Occipital lobe (tissue), 2 donors: ENCODE results near the gene PYDC1. TPM values are rescaled to one million over a fixed set of nuclear protein-coding genes. Genes with fewer than 3 reads are reported as not detected.
"Not testable (repeated sequence)": the region's sequence is repeated elsewhere in the genome, so short reads cannot be mapped to it uniquely, and the experiment has no call there.

ENCODE experiments used
- DNase-seq: peaks from one replicate; lab custom pipeline; 2025; lab: John Stamatoyannopoulos, UW
- total RNA-seq: library from RNA; depleted of rRNA; stranded (reverse); fragments of >200 nt; gene quantifications from one replicate; pipeline ENCODE4 v1.2.3, GENCODE V29; 2014

PYDC1 gene
- total RNA-seq, 1 donor from 2014 or later: 0.78 TPM

DNA sequence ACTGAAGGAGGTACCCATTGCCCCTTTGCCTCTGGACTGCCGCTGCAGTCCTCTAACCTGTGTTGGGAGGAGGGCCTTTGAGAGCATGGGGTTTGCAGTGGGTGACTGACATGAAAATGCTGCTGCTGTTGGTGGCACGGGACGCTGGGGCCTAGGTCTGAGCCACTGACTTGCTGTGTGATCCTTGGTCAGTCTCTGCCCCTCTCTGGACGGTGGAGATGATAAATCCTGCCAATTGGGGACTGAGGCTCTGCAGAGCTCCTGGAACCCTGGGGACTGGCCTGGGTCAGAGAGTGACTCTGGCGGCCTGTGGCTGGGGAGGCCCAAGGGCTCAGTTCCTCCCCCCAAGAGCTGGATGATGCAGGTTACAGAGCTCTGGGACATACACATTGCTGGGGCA is 6.1 kb upstream of the PYDC1 start:
- no peak for DNase-seq

- DNase-seq: no peak
Observed at GRCh38 chr16:31221357-31222160, 4.6 kb upstream of the PYDC1 start.

- no peak for DNase-seq
Observed at GRCh38 chr16:31219154-31219741, 2.3 kb upstream of the PYDC1 start.

- no peak for DNase-seq
Observed at GRCh38 chr16:31217136-31217530, 198 bp upstream of the PYDC1 start.

DNA sequence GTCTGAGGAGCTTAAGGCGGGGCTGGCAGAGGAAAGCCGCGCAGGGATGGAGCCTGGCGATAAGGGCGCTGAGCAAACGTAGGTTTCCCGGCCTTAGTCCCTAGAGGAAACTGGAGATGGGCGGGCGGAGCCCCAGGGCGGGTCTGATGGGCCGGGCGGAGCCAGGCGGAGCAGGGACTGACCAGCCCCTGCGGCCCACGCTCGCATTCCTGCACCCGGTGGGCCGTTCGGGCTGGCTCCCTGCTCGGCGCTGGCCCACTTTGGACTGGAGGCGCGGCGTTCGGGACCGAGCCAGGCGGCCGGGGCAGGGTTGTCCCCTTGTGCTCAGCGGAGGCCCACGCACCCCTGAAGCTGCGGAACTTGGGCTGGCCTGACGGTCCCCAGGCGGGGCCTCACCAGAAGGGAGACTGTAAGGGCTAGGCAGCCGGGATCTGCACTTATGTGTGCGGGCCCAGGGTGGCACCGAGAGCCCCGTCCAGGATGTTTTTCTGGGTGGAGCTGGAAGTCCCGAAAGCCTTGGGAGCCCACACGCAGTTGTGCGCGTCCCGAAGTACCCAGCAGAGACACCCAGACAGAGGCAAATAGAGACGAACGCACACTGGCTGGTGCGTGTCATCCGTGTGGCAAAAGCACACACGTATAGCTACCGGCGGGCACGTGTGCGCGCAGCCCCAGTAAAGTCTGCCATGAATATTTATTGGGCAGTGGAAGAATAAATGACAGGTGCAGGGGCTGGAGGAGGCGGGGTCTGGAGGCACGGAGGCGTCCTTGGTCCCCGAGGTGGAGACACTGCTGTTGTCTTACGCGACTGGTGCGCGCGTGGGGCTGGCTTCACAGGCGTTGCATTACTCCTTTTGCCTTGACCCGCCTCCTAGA is 1.4 kb downstream of the PYDC1 start:
- no peak for DNase-seq

DNA sequence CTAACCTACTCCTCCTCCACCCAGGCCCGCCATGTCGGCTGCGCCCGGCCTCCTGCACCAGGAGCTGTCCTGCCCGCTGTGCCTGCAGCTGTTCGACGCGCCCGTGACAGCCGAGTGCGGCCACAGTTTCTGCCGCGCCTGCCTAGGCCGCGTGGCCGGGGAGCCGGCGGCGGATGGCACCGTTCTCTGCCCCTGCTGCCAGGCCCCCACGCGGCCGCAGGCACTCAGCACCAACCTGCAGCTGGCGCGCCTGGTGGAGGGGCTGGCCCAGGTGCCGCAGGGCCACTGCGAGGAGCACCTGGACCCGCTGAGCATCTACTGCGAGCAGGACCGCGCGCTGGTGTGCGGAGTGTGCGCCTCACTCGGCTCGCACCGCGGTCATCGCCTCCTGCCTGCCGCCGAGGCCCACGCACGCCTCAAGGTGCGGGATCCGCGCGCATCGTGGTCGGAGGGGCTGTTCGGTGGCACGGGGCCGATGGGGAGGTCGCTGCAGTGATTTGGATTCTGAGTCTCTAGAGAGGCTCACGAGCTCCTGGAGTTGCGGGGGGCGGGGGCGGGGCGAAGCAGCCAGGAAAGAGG is 2.1 kb downstream of the PYDC1 start:
- no peak for DNase-seq

DNA sequence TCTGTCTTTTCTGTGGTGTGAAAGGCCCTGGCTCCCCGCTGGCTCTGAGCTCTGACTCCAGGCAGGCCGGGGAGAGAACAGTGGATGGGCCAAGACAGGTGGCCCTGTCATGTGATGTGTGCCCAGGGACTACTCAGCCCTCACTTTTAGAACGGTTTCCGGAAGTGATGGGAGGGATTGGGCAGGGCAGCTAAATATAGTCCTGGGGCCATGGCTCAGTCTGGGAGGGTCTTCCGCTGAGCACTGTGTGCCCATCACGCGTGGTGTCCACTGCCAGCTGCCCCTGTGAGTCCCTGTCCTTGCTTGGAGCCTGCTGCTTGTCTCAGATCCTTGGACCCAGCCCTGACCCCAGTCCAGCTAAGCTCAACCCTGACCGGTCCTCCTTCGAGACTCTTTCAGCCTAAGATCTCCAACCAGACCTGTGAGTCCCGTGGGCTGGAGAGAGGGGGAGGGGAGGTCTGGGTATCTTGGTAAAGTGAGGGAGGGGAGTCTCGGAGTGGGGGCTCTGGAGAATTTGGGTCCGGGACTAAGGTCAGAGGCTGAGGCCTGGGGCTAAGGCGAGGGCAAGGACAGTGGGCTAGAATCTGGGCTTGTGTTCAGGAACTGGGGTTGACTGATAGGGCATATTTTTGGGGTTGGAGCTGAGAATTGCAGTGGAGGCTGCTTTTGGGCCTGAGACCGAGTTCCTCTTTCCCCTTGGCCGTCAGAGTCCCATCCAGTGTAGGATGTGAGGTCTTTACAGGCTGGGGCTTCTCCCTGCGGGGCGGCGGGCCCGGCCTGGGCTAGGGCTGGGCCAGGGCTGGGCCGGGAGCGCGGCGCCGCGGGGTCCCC is 2.8 kb downstream of the PYDC1 start, which contains the start of gene TRIM72:
Gene TRIM72, plus strand, starts transcription at position 243 of the 831 bp plus-strand sequence. CDS start 620 bp downstream, outside the sequence.
- no peak for DNase-seq

GRCh38 chr16:31213342-31213741 is 3.6 kb downstream of the PYDC1 start:
- DNase-seq: no peak

DNA sequence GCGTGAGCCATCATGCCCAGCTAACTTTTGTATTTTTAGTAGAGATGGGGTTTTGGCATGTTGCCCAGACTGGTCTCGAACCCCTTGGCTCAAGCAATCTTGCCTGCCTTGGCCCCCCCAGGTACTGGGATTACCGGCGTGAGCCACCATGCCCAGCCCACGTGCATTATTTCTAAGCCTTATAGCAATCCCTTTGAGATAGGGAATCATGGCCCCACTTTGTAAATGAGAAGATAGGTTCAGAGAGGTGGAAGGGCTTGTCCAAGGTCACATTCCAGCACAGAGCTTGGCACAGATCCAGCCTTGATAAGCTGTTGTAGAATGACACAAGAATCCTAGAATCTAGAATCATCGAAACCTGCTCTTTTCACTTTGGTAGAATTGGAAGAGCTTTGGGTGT is 10.2 kb downstream of the PYDC1 start:
- no peak for DNase-seq

DNA sequence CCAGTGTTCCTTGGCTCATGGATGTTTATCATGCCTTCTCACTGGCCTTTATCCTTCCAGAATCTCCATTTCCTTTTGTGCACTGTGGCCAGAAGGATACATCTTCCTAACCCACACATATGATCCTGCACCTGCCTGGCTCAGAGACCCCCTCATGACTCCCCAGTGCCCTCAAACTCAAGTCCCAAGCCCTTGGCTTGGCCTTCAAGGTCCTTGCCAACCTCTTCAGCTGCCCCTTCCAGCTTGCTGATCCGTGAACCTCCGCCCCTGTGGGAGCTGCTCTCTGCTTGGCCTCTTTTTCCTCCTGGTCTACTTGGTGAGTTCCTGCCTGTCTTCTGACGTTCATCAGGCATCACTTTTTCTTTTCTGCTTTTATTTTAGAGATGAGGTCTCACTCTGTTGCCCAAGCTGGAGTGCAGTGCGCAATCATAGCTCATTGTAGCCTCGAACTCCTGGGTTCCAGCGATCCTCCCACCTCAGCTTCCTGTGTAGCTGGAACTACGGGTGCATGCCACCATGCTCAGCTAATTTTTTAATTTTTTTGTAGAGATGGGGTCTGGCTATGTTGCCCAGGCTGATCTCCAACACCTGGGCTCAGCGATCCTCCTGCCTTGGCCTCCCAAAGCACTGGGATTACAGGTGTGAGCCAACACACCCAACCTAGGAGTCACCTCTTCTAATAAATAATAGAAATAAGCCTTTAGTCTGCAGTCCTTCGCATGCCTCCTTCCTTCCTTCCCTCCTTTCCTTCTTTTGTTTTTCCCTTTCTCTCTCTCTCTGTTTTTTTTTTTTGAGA is 11.9 kb downstream of the PYDC1 start:
- no peak for DNase-seq

GRCh38 chr16:31202414-31203375 is 14.2 kb downstream of the PYDC1 start, which contains the start of gene PYCARD:
Gene PYCARD, minus strand, starts transcription at chr16:31202760. Its CDS starts 70 bp downstream, at chr16:31202690.
- DNase-seq: no peak

- no peak for DNase-seq
Observed at GRCh38 chr16:31201582-31202413, 15.1 kb downstream of the PYDC1 start.

DNA sequence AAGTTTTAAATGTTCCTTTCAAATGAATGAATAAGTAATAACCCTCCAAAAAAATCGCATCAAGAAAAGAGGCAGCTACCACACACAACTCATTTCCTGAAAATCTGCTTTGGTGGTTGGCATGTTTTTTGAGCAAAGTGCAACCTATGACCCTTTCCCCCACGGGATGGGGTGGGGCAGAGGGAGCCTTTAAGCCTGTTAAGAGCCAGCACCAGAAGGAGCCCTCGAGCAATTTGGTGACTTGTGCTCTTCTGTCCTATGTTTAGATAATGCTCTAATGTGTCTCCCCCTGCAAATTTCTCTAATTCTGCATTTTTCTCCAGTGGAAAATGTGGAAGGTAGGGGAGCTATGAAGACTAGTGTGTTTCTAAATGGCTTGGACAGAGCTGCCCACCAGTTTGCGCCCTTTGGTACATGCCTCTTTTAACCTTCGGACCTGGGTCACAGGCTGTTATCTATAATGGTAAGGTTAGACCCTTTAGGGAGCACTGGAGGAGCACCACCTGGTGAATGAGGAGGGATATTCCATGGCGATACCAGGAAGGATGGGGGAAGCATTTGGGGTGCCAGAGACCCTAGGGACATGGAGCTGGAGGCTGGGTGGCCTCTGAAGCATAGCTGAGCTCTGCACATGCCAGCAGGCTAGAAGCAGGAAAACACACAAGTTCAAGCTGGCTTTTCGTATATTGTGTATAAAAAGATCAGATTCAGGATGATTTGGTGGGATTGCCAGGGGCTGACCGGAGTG is 15.9 kb downstream of the PYDC1 start:
- no peak for DNase-seq

DNA sequence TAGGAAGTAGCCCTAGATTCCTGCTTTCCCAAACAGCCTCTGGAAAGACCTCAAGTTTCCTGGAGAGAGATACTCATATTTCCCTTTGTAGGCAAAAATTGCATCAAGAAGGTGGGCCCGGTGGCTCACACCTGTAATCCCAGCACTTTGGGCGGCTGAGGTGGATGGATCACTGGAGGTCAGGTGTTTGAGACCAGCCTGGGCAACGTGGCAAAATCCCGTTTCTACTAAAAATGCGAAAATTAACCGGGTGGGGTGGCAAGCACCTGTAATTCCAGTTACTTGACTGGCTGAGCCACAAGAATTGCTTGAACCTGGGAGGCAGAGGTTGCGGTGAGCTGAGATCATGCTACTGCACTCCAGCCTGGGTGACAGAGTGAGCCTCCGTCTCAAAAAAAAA is 16.8 kb downstream of the PYDC1 start:
- not testable (repeated sequence) for DNase-seq

DNA sequence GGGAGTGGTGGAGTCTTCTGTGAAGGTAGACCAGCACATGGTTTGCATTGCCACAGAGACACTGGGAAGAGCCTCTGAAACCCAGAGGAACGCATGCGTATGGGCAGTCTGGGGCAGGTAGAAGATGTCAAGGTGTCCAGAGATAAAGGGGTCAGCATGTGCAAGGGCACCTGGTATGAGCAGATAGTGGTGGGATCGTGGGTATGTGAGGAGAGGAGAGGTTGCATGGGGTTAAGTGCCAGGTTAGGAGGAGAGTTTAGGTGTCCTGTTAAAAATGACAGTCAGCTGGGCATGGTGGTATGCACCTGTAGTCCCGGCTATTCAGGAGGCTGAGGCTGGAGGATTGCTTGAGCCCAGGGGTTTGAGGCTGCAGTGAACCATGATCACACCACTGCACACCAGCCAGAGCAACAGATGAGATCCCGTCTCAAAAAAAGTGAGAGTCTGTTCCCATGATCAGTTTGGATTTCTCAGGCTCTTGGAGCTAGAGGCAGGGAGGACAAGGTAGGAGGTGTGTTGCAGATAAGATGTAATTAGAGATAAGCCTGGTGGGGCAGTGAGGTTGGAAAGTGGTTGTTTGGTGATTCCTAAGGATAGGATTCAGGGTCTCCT is 17.4 kb downstream of the PYDC1 start:
- no peak for DNase-seq

DNA sequence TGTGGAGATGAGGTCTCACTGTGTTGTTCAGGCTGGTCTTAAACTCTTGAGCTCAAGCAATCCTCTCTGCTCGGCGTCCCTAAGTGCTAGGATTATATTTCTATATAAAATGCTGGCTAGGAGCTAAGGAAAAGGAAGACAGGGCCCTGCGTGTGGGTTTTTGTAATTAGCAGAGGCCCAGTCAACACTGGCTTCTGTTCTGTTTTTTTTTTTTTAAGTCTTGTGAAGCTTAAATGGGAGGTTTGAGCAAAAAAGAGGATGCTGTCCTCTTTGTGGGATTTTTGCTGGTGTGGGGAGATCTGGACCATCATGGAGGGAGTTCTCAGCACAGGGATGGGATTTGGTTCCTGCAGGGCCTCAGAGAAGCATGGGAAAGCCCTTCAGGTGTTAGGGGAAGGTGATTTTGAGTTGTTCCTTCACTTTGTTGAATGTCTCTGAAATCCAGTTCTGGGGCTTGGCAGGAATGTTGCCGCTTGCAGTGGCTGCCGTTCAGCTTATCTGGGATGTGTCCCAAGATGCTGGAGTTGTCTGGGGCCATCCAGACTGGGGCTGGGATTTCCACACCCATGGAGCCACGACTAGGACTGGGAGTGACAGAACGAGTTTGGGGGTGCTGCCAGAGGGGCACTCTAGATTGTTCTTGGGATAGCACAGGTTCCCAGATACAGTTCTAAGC is 18.6 kb downstream of the PYDC1 start:
- no peak for DNase-seq
